C4-2B (cell line): Measurements from ENCODE around the gene SMIM15.

Experiments used
- CTCF ChIP-seq: fragments of 450-650 bp; conservative IDR thresholded peaks from 2 replicates; pipeline ENCODE4 v1.5.1; 2017; ENCODE audit warnings: mild to moderate bottlenecking
- ZFX ChIP-seq: fragments of 450-650 bp; IDR thresholded peaks from 2 replicates; pipeline ENCODE4 v1.6.1; 2017

- TF ChIP-seq CTCF (no peak), ZFX (no peak)
These were observed 39.9 kb upstream of the SMIM15 start for GRCh38 chr5:61202213-61202612.
